MM.1S (cell line): Measurements from ENCODE around the gene CCDC188.

Source experiments
- CTCF ChIP-seq: fragments of 300-600 bp; sonication (generic); IDR thresholded peaks from 2 replicates; pipeline ENCODE4 v1.5.1; 2016; ENCODE audit warnings: antibody characterized with exemption, low read length, mixed read lengths
- EZH2 ChIP-seq: fragments of 300-600 bp; sonication (generic); optimal IDR thresholded peaks from 2 replicates; pipeline ENCODE3; 2017; ENCODE audit warnings: low read depth, mild to moderate bottlenecking, antibody characterized with exemption, low read length, mixed read lengths
- EZH2phosphoT487 ChIP-seq: fragments of 300-600 bp; sonication (generic); IDR thresholded peaks from 2 replicates; pipeline ENCODE4 v1.6.1; 2018; ENCODE audit warnings: antibody characterized with exemption, low read length

GRCh38 chr22:20192972-20193760 is 42.3 kb upstream of the CCDC188 start:
- TF ChIP-seq CTCF (no peak), EZH2 (no peak), EZH2phosphoT487 (no peak)
